AG09309 (cell line): Measurements from ENCODE around the gene IFI27L2.

Experiments
- DNase-seq: peaks from one replicate; pipeline ENCODE4 v3.0.0-alpha.2; 2010; ENCODE audit warnings: low read depth
- H3K4me3 ChIP-seq: 2 replicates; pipeline ENCODE4 v1.5.1; 2011; ENCODE audit warnings: mild to moderate bottlenecking, low read depth, low read length, moderate library complexity; ENCODE audit not compliant: control insufficient read depth
- TF ChIP-seq, protein P1 (sequence below): IDR thresholded peaks from 2 replicates; pipeline ENCODE4 v1.5.1; 2011; ENCODE audit warnings: mild to moderate bottlenecking, low read depth, low read length, inconsistent platforms; ENCODE audit not compliant: insufficient read depth, control insufficient read depth; ENCODE audit errors: missing control alignments

The IFI27L2 gene, protein sequence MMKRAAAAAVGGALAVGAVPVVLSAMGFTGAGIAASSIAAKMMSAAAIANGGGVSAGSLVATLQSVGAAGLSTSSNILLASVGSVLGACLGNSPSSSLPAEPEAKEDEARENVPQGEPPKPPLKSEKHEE

DNA sequence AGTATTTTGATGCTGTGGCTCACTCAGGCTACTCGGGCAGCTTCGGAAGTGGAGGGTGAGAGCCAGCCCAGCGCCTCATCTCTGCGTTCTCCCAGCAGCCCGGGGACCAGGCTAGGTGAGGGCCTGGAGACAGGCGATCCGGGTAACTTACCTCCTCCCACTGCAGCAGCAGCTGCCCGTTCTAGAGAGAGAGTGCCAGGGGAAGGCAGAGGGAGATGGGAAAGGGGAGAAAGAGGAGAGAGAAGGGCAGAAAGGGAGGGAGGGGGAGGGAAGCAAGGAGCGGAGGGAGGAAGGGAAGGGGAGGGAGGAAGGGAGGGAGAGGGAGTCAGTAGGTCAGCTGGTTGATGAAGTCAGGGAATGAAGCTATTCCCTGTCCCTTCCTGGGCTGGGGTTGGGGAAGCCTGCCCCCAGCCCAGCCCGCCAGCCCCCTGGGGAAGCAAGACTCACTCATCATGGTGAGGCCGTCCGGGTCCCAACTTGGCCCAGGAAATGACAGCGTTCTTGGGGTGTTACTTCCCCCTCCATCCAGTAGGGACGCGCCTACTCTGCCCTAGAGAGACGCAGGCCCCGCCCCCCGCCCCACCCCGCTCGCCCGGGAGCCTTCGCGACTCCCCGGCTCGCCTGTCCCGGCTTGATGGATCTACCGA lies at the start of gene IFI27L2:
IFI27L2 (minus strand) TSS at position 494 of the 647 bp plus-strand sequence; CDS start at position 454, 40 bp downstream.
- no peak for DNase-seq

DNA sequence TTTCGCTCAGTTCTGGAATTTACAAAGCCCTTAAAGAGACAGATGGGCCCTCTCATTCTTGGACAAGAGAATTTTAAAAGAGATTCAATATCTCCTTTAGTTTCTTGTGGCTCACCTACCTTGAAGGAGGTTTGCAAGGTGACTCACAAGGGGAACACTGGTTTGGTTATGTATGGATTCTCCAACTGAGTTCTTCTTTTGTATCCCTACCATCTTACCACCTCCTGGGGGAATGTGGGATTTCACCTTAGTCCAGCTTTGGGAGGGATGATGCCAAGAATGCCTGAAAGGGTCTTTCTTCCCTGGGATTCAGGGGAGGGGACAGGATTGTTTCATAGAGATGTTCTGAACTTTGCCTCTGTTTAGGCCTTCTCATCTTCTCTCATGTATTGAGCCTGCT lies 48.4 kb upstream of the IFI27L2 start:
- no peak for DNase-seq
- no peak overlapping the region for H3K4me3 ChIP-seq
- TF ChIP-seq, protein P1, sequence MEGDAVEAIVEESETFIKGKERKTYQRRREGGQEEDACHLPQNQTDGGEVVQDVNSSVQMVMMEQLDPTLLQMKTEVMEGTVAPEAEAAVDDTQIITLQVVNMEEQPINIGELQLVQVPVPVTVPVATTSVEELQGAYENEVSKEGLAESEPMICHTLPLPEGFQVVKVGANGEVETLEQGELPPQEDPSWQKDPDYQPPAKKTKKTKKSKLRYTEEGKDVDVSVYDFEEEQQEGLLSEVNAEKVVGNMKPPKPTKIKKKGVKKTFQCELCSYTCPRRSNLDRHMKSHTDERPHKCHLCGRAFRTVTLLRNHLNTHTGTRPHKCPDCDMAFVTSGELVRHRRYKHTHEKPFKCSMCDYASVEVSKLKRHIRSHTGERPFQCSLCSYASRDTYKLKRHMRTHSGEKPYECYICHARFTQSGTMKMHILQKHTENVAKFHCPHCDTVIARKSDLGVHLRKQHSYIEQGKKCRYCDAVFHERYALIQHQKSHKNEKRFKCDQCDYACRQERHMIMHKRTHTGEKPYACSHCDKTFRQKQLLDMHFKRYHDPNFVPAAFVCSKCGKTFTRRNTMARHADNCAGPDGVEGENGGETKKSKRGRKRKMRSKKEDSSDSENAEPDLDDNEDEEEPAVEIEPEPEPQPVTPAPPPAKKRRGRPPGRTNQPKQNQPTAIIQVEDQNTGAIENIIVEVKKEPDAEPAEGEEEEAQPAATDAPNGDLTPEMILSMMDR, result no peak

More for the DNA sequence above, at the start of gene IFI27L2:
- H3K4me3 ChIP-seq, result peak within 1 kb of the TSS; percentile 78
- TF ChIP-seq, protein P1, result peak; percentile 33

DNA sequence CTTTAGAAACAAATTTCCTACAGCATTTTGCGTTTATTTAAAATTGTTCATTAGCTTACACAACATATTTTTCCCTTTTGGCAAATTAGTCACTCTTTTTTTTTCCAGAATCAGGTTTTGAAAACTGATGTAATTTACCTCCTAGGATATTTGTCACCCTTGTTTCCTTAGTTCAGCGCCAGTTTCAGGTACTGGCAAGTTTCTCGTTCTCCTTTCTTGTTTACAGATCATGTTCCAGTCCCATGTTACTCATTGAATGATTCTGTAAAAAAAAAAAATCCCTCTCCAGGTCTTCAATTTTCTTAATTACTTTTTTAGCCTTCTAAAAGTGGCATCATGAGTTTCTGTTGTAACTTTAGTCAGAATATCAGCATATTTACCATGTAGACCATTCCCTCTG lies 47.4 kb upstream of the IFI27L2 start:
- H3K4me3 ChIP-seq, result no peak overlapping the region
- TF ChIP-seq, protein P1, result no peak
- DNase-seq, result no peak

DNA sequence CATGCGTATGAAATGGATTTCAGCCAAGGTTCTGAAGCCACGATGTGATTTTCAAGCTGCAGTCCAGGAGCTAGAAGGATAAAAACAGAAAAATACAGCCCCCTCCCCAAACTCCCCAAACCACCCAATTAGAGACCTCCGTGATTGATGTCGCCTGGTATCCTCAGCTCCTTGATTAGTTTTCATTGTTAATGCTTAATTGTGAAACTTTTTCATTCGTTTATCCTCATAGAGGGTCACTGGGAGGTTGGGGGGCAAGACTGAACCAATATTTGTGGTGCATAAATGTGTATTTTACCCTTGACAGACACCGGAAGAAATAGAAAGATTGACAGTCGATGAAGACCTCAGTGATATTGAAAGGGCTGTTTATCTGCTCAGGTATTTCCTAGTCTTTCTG lies 46.3 kb upstream of the IFI27L2 start:
- TF ChIP-seq, protein P1, result no peak
- no peak for DNase-seq
- no peak overlapping the region for H3K4me3 ChIP-seq

GRCh38 chr14:94175011-94175745 lies 45.8 kb upstream of the IFI27L2 start:
- TF ChIP-seq, protein P1, result no peak
- peak overlapping the region; percentile 65 for H3K4me3 ChIP-seq
- no peak for DNase-seq

- TF ChIP-seq, protein P1, result no peak
- DNase-seq, result no peak
- peak overlapping the region; percentile 65 for H3K4me3 ChIP-seq
Observed at GRCh38 chr14:94174604-94175010, 45.2 kb upstream of the IFI27L2 start.
